Measurements from ENCODE around the gene SETD3. TPM values are rescaled to one million over a fixed set of nuclear protein-coding genes. Genes with fewer than 3 reads are reported as not detected.

SETD3 gene
- total RNA-seq = 31.5 TPM

DNA sequence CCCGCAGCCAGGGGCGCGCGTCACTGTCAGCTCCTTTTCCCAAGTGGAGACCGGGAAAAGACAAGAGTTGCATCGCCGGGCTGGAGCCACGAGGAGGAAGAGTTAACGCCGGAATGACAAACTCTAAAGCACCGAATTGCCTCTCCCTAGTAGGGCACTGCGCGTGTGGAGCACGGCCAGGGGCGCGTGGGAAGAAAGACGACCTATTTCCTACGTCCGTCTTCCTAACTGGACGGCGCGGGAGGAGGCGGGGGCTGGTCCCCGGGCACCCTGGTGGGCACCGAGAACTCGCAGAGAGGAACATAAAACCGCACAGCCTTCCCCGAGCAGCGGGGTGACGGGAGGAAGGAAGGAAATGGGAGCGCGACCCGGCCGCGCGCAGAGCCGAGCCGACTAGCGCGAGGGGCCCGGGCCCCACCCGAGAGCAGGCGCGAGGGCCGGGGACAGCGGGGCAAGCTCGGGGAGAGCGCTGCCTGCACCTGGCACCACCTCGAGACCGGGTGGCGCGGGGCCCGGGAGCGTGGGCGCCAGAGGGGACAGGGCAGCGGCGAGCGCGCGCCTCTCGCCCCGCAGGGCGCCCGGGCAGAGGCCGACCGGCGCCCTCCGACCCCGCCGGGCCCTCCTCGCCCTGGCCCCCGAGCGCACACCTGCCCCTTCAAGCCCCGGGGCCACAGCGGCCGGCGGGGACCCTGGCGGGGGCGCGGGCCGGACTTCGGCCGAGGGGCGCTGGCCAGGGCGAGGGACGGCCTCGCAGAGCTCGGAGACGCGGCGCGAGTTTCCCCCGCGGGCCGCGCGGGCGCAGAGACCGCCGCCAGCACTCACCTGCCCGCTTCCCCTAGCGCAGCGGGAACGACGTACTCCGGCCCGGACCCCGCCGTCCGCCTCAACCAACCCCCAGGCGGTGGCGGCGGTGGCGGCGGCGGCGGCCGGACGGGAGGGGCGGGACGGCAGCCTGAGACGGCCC, at the start of gene SETD3:
Gene SETD3 (minus strand): TSS at position 954 of the 964 bp plus-strand sequence. CDS start 15,054 bp downstream, outside the sequence.
- peak in 2 of 3 donors; percentile 40 to 50 for DNase-seq (ENCODE audit: low read depth in 2 of 3, low spot score in 2 of 3)

DNA sequence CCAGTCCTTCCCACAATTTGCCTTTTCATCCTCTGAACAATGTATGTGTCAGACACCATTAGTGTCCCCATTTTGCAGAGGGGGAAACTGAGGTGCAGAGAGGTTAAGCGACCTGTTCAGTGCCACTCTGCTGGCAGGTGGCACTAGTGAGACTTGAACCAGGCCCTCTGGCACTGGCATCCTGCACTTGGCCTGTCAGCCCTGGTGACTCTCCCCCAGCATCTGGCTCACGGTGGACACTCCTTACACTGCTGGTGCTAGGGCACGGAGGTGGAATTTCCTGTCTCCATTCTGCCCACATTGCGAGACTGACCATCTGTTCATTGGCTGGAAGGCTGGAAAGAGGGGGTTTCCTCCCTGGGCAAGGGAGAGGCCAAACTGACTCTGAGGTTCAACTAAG, 49.2 kb upstream of the SETD3 start:
- no peak for DNase-seq (ENCODE audit: low read depth in 2 of 3, low spot score in 2 of 3)

DNA sequence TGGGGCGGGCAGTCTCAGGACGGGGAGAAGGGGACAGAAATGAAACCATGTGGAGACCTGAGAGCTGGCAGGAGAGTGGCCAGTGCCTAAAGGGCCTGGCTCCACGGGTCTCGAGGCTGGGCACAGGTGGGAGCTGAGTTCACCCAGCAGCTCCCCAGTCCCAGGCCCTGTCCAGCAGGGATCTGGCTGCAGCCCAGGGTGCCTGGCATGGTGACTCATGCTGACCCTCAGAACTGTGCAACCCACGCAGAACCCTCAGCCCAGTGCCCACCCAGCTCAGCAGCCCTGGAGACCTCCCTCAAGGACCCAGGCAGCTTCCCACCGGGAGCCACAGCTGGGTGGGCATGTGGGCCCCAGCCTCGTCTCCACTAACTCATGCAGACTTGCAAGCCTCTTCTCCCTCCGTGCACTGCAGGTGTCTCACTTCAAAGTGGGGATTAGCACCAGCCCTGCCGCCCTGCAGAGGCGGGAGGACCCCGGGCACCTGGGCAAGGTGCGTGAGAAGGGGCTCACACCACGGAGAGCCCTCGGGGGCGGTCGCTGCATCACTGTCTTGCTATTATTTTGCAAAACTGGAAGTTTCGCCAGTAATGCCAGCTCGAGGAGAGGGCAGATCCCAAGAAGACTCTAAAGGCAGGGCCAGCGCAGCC, 46.9 kb upstream of the SETD3 start:
- no peak for DNase-seq (ENCODE audit: low read depth in 2 of 3, low spot score in 2 of 3)

DNA sequence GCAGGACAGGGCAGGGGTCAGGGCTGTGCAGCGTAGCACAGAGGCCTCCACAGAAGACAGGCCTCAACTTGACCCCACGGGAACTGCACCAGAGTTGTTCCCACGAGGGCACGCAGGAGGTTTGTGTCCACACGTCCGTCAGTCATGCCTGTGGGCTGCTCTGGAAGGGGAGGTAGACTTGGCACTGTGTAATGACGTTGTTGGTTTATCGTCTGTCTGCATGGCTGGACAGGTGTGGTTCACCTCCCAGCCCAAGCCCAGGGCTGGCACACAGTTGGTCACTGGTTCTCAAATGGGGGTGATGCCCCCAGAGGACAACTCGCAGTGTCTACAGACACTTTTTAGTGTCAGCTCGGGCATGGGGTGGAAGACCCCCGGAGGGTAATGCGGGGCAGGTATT, 46.4 kb upstream of the SETD3 start:
- no peak for DNase-seq (ENCODE audit: low read depth in 2 of 3, low spot score in 2 of 3)

DNA sequence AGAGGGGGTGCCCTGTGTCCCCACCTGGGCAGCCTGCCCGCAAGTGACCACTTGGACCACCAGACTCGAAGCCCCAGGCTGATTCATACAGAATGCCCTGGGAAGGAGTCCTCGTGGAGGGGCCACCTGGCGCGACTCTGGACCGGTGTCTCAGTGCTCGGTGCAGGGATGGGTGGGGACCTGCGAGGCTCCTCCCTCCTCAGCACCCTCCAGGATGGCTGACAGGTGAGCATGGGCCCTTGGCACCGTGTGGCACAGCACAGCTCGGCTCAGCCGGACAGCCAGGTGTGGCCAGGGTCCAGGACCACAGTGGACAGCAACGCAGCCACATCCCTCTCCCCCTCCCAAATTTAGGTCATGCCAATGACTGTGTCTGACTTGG, 45.0 kb upstream of the SETD3 start:
- no peak for DNase-seq (ENCODE audit: low read depth in 2 of 3, low spot score in 2 of 3)

DNA sequence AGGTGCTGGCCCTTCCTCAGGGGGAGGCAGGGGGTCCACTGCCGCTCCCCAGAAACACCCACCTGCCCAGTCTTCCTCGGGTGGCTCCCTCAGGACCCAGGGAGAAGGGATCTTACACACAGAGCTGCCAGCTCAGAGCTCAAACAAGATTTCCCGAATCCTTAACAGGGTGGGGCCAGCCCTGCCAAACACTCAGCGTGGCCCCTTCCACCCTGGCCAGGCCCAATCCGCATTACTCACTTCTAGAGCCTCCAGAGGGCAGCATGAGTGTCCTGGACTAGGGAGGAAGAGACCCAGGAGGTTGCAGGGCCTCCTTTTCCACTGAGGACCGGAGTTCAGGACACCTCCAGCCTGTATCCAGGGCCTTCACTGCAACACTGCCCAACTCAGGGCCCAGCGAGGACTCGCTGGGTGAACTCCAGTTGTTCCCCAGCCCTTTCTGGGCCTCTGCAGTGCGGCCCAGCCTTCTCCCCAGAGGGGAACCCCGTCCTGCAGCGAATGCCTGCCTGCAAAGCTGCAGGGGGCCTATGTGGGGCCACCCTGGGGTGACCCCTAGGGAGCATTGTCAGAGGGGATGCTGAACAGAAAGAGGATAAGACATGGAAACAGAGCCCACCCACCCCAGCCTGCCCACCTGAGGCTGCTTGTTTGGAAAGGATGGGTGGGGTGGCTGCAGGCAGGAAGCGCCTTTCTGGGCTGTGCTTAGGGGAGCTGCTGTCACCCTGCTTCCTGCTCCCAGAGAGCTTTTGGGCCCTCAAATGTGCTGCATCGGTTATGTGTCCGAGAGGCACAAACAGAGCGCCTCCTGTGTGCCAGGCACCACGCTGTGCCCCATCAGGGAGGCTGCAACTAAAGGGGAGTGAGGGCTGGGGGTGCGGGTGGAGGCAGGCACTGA, 44.4 kb upstream of the SETD3 start:
- DNase-seq (ENCODE audit: low read depth in 2 of 3, low spot score in 2 of 3) = no peak

DNA sequence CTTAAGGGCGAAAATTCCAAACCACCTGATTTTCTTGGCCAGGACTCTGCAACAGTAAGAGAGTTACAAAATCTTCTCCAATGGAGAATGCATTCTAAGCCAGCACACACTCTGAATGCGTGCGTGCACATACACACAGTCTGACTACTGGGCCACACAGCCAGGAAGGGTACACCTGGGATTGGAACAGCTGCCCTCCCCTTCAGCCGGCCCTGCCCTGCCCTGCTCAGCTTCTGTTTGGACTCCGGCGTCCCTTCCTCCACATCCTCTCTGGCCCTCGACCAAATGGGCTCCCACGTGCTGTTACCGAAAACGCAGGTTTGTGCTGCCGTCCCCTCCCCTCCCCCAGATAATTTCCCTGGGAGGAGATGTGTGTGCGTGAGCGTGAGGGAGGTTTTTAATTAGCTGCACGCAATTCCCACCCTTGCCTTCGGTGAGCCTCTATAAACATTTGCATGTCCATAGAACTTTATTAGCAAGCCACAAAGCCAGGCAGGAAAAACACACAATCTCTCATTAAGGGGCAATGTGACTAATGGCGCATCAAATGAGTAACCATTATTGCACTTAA, 43.5 kb upstream of the SETD3 start:
- no peak for DNase-seq (ENCODE audit: low read depth in 2 of 3, low spot score in 2 of 3)

DNA sequence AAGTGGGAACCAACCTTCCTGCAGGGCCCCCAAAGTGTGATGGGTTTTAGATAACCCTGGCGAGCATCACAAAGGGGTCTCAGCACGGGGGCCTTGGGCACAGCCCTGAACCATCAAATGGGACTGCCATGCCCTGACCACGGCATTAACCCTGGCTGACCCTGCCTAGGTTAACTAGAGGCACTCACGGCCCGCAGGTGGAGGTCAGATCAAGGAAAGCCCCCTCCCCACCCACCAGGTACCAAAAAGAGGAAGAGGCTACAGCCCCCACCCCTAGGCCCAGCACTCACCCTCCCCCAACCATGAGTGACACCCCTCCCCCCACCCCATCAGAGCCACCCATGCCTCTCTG, 43.0 kb upstream of the SETD3 start:
- DNase-seq (ENCODE audit: low read depth in 2 of 3, low spot score in 2 of 3) = no peak

DNA sequence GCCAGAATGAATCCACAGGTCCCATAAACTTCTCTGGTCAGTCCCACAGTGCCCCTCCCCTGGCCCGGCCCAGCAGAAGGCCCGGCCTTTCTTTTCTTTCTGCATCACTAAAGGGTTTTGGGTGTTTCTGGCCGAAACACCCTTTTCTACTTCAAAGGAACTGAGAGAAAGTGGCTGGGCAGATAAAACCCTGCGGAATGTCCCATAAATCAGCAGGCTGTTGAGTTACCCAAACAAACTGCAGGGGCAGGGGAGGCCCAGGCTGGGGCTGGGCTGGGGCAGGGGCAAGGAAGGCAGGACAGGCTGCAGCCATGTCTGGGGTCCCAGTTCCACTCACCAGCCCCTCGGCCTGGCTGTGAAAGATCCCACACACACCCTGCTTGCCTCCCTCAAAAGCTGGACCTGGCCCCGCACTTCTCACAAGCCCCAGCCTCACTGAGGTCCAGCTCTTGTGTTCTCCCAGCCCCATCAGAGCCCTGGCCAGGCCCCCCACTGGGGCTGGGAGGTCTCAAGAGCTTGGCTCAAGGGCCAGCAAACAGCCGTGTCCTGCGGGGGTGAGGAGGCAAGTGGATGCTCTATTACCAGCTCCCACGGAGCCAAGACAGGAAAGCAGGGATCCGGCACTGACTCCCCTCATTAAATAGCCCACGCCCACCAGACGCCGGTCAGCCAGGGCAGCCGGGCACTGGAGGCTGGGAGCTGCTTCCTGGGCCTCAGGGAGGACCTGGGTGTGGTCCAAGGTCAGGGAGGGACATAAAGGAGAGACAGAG, 42.5 kb upstream of the SETD3 start:
- DNase-seq (ENCODE audit: low read depth in 2 of 3, low spot score in 2 of 3) = no peak

DNA sequence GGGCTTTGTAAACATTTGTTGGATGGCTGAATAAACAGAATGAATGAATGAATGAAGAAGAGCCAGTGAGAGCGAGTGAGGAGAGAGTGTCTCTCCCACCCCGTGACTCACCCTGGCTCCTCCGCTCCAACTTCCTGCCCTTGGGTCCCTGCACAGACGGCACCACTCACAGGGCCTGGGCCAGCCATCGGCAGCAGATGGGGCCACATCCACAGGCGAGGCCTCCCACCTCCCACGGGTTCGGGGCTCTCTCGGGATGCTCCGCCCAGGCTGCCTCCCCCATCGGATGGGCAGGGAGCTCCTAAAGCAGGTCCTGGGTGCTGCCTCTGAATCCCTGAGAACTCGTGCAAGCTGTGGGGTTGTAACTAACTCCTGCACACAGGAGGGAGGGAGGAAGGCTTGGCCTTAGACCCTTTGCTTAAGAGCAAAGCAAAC, 41.8 kb upstream of the SETD3 start:
- no peak for DNase-seq (ENCODE audit: low read depth in 2 of 3, low spot score in 2 of 3)

DNA sequence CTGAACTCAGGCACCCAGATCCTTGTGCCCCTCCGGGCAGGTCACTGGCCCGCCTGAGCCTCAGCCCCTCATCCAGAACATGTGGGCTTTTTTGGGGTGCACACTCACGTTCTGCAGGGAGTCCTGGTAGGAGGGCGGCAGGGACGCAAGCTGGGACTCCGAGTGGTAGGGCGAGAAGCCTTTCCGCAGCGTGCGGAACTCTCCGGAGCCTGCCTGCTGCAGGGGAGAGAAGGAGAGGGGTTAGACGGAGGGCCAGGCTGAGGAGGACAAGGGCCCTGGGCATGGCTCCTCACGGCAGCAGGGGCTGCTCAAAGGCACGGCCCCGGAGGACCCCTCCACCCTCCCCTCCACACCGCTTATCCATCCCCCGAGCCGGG, 41.4 kb upstream of the SETD3 start:
- no peak for DNase-seq (ENCODE audit: low read depth in 2 of 3, low spot score in 2 of 3)

DNA sequence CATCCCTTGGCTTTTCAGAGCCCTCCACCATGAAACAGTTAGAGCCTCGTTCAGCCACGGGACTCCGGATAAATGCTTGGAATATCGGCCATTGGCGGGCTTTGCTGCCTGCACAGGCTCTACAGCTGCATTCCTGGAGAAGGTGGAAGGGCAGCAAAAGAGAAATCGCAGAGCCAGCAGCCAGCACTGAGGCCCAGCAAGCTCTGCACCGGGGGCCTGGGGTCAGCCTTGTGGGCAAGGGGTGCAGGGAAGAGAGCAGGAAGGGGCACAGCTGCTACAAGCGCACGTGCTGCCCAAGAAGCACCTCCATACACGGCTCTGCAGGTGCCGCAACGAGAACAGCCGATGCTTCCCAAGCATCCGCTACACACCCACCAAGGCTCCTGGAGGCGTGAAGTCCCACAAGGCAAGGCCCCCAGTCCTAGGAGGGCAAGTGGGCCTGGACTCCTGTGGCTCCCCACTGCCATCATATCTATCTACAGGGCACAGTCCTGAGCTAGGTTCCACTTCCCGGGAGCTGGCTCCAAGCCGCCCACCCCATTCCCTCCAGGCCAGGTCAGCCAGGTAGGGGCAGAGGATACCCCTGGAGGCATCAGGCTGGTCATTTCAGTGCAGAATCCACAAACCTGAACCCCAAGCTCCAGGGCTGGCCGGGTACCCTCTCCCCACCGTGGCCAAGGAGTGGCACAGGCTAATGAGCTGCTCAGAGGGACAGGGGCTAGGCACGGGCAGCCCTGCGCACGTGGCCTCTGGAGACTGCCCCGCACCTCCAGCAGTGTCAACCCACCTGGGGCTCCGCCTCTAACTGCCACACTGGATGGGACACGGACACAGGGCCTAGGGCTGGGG, 40.7 kb upstream of the SETD3 start:
- DNase-seq (ENCODE audit: low read depth in 2 of 3, low spot score in 2 of 3) = no peak

DNA sequence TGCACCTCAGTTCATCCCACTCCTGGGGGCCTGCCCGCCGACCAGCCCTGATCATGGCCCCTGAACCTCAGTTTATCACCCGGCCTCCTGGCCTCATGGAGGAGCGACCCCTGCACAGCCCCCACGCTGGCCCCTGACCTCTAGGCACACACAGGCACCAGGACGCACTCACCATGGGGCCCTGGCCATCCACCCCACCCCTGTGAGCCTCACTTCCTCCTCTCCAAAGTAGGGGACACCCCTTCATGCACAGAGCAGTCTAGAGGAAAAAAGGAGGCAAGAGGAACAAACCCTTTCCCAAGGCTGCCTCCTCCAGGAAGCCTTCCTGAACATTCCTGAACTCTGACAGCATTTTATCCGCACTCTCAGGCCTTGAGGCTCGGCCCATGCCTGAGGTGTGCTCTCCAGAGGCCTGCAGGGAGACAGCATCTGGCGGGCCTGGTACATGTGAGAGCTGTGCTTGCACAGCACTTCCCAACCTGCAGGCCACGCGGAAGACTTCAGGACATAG, 40.0 kb upstream of the SETD3 start:
- no peak for DNase-seq (ENCODE audit: low read depth in 2 of 3, low spot score in 2 of 3)

DNA sequence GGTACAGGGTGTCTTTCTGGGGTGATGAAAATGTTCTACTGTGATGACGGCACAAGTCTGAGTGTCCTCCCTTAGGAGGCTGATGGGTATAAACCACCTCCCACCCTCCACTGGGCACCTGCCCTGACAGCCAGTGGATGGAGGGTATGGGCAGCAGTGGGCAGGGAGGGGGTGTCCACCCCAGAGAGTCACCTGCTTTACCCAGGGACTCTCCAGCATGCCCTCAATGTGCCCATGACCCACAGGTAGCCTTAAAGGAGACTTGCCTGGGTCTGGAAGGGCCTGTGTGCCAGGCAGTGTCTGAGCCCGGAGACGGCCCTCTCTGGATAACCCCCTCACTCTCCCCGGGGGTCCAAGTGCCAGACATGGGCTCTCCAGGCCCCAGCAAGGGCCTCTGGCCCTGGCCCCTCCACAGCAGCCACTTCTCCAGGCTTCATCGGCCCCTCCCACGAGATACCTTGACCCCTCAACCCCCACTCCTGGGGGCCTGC, 39.3 kb upstream of the SETD3 start:
- no peak for DNase-seq (ENCODE audit: low read depth in 2 of 3, low spot score in 2 of 3)

DNA sequence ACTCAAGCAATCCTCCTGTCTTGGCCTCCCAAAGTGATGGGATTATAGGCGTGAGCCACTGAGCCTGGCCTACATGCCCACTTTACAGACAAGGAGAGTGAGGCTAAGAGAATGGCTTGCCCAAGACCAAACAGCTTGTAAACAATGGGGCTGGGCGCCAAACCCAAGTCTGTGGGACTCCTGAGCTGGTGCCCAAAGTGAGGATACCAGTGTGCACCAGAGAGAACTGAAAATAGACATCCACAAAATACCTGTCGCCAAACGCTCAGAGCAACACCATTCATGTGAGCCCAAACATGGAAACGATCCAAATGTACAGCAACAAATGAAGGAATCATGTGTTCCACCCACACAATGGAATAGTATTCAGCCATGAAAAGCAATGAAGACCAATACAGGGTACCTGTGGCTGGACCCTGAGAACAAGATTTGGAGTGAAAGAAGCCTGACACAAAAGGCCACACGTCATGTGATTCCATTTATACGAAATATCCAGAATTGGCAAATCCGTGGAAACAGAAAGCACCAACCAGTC, 38.8 kb upstream of the SETD3 start:
- DNase-seq (ENCODE audit: low read depth in 2 of 3, low spot score in 2 of 3) = no peak

DNA sequence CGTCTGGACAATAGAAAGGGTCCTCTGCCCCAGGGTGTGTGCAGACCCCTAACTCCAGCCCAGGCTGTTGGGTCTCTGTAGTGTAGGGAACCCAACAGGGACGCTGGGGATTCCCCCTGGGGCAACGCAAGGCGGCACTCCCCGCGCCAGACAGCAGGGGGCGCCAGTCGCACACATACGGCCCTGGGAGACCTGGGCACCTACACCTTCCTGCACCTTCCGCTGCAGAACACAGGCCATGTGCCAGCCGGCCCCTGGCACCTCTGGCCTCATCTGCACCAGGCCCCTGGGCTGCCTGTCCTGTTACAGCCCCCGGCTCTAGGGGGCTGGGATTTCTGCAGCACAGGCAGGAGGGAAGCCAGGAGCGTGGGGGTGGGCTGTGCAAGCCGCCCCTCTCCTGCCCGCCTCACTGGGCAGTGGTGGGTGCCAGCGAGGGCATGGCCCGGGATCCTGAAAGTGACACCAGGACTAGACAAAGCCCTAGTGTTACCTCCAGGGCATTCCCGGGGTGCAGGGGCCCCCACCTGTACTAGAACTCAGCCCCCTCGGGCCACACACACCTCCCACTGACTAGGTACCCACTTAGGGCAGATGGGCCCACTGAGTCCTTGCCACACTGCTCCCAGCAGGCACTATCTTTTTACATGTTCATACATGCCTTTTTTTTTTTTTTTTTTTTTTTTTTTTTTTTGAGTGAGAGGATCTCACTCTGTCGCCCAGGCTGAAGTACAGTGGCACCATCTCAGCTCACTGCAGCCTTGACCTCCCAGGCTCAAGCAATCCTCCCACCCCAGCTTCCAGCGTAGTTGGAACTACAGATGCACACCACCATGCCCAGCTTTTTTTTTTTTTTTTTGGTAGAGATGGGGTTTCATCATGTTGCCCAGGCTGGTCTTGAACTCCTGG, 38.0 kb upstream of the SETD3 start:
- DNase-seq (ENCODE audit: low read depth in 2 of 3, low spot score in 2 of 3) = peak; percentile 67 to 78 (median 75)

DNA sequence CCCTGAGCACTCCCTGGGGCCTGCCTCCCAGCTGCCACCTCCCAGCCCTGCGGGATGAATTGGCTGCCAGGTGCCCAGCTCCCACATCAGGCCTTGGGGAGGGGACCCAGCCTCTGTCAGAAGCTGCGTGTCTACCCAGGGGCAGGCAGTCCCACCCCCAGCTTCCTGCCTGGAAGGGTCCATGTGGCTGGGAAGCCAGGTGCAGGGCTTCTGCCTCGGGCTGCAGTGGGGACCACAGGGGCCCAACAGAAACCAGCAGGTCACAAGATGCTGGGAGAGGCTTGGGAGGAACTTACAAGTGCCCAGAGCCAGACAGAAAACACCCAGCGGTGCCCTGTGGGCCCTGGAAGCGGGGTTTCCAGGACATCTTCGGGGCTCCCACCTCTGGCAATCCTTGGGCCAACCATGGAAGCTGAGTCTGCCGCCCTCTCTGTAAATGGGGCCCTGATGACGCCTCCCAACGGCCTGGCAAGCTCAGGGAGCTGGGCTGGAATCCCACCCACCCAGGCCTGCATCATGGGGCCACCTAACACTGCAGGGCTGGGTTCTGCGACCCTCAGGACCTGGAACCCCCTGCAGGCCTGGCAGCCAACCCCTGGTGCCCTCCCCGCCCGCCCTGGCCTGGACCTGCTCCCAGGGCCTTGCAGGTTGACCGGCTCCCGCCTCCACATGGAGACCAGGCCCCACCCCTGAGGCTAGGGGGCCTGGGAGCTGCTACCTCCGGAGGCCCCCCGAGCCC, 37.2 kb upstream of the SETD3 start:
- no peak for DNase-seq (ENCODE audit: low read depth in 2 of 3, low spot score in 2 of 3)

All from hematopoietic multipotent progenitor cell (in vitro differentiated cells).